Body of pancreas (tissue), 4 donors: ENCODE measurements around the gene GLT8D2.

Experiments used
- POLR2A ChIP-seq, 3 donors: fragments of 450-650 bp; IDR thresholded peaks; one replicate each; pipeline ENCODE4 v1.6.1; 2016; ENCODE audit warnings: antibody characterized with exemption in 3 of 3, mild to moderate bottlenecking in 2 of 3
- TF ChIP-seq, protein P1 (sequence below), 7 experiments: fragments of 450-650 bp in 4 of 7; fragments of 200-600 bp in 3 of 7; sonication (generic) in 3 of 7; IDR thresholded peaks; one replicate each; pipeline ENCODE4 v1.5.1; 2016 to 2019; ENCODE audit warnings: antibody characterized with exemption in 7 of 7

DNA sequence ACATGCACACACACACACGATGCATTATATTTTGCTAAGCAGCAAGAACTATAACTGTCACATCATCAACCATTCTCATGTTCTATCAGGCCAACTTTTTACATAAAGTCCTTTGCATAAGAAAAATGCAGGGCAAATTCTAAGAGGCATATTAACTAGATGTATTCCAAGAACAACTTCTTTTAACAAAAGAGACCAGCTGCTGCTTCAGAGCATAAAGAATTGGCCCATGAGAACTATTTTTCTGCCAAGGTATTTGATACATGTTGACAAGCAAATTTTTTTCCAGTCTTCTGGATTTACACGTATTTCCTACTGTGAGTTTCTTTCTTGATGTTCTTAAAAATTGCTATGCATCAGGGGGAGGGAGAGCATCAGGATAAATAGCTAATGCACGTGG is 27.2 kb downstream of the GLT8D2 start:
- TF ChIP-seq, protein P1, sequence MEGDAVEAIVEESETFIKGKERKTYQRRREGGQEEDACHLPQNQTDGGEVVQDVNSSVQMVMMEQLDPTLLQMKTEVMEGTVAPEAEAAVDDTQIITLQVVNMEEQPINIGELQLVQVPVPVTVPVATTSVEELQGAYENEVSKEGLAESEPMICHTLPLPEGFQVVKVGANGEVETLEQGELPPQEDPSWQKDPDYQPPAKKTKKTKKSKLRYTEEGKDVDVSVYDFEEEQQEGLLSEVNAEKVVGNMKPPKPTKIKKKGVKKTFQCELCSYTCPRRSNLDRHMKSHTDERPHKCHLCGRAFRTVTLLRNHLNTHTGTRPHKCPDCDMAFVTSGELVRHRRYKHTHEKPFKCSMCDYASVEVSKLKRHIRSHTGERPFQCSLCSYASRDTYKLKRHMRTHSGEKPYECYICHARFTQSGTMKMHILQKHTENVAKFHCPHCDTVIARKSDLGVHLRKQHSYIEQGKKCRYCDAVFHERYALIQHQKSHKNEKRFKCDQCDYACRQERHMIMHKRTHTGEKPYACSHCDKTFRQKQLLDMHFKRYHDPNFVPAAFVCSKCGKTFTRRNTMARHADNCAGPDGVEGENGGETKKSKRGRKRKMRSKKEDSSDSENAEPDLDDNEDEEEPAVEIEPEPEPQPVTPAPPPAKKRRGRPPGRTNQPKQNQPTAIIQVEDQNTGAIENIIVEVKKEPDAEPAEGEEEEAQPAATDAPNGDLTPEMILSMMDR (IDR thresholded peaks at IDR 0.05): no peak
- TF ChIP-seq POLR2A (IDR thresholded peaks at IDR 0.05): no peak
